ENCODE results near the gene KCNB1.

DNA sequence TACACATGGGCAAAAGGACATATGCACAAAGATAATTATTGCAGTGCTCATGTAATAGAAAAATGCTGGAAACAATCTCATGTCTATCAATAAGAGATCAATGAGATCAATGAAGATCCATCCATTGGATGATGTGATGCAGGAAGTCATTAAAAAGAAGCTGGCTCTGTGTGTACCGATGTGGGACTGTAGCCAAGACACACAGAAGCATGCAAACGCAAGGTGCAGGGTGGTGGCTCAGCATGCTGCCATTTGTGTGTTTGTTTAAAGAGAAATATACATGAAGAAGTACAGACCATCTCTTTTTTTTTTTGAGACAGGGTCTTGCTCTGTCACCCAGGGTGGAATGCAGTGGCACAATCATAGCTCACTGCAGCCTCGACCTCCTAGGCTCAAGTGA lies 33.1 kb upstream of the KCNB1 start:
- no peak for TF ChIP-seq POLR2A (IDR thresholded peaks at IDR 0.05)
- TF ChIP-seq, protein P1, sequence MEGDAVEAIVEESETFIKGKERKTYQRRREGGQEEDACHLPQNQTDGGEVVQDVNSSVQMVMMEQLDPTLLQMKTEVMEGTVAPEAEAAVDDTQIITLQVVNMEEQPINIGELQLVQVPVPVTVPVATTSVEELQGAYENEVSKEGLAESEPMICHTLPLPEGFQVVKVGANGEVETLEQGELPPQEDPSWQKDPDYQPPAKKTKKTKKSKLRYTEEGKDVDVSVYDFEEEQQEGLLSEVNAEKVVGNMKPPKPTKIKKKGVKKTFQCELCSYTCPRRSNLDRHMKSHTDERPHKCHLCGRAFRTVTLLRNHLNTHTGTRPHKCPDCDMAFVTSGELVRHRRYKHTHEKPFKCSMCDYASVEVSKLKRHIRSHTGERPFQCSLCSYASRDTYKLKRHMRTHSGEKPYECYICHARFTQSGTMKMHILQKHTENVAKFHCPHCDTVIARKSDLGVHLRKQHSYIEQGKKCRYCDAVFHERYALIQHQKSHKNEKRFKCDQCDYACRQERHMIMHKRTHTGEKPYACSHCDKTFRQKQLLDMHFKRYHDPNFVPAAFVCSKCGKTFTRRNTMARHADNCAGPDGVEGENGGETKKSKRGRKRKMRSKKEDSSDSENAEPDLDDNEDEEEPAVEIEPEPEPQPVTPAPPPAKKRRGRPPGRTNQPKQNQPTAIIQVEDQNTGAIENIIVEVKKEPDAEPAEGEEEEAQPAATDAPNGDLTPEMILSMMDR (IDR thresholded peaks at IDR 0.05), result no peak
- TF ChIP-seq POLR2AphosphoS5 (IDR thresholded peaks at IDR 0.05), result peak; percentile 52

Data from prostate gland (tissue), 2 donors.